C4-2B (cell line): ENCODE measurements around the gene MEOX2.

Experiments
- ZFX ChIP-seq: fragments of 450-650 bp; IDR thresholded peaks from 2 replicates; pipeline ENCODE4 v1.6.1; 2017
- TF ChIP-seq, protein P1 (sequence below): fragments of 450-650 bp; conservative IDR thresholded peaks from 2 replicates; pipeline ENCODE4 v1.5.1; 2017; ENCODE audit warnings: mild to moderate bottlenecking

DNA sequence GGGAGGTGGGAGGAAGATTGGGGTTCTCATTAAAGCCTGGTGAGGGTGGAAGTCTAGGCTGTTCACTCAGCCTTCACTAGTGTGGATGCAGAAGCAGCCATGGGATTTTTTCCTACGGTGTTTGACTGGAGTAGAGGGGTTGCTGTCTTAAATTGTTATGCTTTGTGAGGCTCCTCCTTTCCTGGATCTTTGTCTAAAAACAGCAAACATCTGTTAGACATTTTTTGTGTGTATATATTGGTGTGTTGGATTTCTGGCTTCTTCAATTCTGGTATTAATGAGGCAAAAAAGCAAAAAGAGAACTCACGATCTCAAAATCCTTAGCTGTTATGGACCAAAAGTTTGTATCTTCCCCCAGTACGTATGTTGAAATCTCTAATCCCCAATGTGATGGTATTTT is 28.2 kb downstream of the MEOX2 start:
- TF ChIP-seq, protein P1, sequence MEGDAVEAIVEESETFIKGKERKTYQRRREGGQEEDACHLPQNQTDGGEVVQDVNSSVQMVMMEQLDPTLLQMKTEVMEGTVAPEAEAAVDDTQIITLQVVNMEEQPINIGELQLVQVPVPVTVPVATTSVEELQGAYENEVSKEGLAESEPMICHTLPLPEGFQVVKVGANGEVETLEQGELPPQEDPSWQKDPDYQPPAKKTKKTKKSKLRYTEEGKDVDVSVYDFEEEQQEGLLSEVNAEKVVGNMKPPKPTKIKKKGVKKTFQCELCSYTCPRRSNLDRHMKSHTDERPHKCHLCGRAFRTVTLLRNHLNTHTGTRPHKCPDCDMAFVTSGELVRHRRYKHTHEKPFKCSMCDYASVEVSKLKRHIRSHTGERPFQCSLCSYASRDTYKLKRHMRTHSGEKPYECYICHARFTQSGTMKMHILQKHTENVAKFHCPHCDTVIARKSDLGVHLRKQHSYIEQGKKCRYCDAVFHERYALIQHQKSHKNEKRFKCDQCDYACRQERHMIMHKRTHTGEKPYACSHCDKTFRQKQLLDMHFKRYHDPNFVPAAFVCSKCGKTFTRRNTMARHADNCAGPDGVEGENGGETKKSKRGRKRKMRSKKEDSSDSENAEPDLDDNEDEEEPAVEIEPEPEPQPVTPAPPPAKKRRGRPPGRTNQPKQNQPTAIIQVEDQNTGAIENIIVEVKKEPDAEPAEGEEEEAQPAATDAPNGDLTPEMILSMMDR = no peak
- TF ChIP-seq ZFX = no peak
